ENCODE results near the gene CARD9. TPM values are rescaled to one million over a fixed set of nuclear protein-coding genes. Genes with fewer than 3 reads are reported as not detected.

Gene CARD9
- total RNA-seq, 1 experiment from 2014 or later, result 1.7 TPM

- BruUV-seq (replicated peaks), result no TSS peak
- no peak for ATAC-seq
- in situ Hi-C loops (cut with HindIII; ENCODE audit: low pct_unique_long_range_greater_than_20kb, low sequenced_read_pairs), result no loop called here
- no peaks in the 10 kb centered on the region; the same call in 1 of the 2 replicates for H3K36me3 ChIP-seq (ENCODE audit: control insufficient read depth, insufficient read depth, low read length)
- no peaks in the 10 kb centered on the region for H3K9me3 ChIP-seq (ENCODE audit: control insufficient read depth, insufficient read depth, low read depth, low read length)
- no peaks in the 10 kb centered on the region for H3K27me3 ChIP-seq (ENCODE audit: control insufficient read depth, insufficient read depth, low read length)
- ChIA-PET POLR2A (no interaction called here), CTCF (no interaction called here)
- intact Hi-C loops (cut with micrococcal nuclease; ENCODE audit: unreplicated experiment), result no loop called here
- H3K4me1 ChIP-seq (ENCODE audit: control insufficient read depth, insufficient read depth, low read length), result peaks cover 10% of the 10 kb centered on the region
- DNase-seq (ENCODE audit: low read depth, low spot score), result no peak
- H3K27ac ChIP-seq (ENCODE audit: low read length), result no peak overlapping the region
- H3K4me3 ChIP-seq (ENCODE audit: low read depth in 2 of 2, low read length in 2 of 2), result no peak overlapping the region
- TF ChIP-seq TCF7L2 (IDR thresholded peaks at IDR 0.05; ENCODE audit: low read depth, low read length) (no peak), POLR2AphosphoS5 (IDR thresholded peaks at IDR 0.05; ENCODE audit: low read depth, low read length) (no peak), SIN3A (IDR thresholded peaks at IDR 0.05; ENCODE audit: borderline replicate concordance, insufficient read depth, low read depth, low read length) (no peak)
- TF ChIP-seq, protein P1, sequence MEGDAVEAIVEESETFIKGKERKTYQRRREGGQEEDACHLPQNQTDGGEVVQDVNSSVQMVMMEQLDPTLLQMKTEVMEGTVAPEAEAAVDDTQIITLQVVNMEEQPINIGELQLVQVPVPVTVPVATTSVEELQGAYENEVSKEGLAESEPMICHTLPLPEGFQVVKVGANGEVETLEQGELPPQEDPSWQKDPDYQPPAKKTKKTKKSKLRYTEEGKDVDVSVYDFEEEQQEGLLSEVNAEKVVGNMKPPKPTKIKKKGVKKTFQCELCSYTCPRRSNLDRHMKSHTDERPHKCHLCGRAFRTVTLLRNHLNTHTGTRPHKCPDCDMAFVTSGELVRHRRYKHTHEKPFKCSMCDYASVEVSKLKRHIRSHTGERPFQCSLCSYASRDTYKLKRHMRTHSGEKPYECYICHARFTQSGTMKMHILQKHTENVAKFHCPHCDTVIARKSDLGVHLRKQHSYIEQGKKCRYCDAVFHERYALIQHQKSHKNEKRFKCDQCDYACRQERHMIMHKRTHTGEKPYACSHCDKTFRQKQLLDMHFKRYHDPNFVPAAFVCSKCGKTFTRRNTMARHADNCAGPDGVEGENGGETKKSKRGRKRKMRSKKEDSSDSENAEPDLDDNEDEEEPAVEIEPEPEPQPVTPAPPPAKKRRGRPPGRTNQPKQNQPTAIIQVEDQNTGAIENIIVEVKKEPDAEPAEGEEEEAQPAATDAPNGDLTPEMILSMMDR (IDR thresholded peaks at IDR 0.05), result no peak
- TF ChIP-seq, protein P2, sequence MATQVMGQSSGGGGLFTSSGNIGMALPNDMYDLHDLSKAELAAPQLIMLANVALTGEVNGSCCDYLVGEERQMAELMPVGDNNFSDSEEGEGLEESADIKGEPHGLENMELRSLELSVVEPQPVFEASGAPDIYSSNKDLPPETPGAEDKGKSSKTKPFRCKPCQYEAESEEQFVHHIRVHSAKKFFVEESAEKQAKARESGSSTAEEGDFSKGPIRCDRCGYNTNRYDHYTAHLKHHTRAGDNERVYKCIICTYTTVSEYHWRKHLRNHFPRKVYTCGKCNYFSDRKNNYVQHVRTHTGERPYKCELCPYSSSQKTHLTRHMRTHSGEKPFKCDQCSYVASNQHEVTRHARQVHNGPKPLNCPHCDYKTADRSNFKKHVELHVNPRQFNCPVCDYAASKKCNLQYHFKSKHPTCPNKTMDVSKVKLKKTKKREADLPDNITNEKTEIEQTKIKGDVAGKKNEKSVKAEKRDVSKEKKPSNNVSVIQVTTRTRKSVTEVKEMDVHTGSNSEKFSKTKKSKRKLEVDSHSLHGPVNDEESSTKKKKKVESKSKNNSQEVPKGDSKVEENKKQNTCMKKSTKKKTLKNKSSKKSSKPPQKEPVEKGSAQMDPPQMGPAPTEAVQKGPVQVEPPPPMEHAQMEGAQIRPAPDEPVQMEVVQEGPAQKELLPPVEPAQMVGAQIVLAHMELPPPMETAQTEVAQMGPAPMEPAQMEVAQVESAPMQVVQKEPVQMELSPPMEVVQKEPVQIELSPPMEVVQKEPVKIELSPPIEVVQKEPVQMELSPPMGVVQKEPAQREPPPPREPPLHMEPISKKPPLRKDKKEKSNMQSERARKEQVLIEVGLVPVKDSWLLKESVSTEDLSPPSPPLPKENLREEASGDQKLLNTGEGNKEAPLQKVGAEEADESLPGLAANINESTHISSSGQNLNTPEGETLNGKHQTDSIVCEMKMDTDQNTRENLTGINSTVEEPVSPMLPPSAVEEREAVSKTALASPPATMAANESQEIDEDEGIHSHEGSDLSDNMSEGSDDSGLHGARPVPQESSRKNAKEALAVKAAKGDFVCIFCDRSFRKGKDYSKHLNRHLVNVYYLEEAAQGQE (IDR thresholded peaks at IDR 0.05; ENCODE audit: insufficient read depth in 1 of 2, low read depth in 2 of 2, low read length in 1 of 2), result no peak
These were observed 13.4 kb downstream of the CARD9 start for GRCh38 chr9:136359774-136360718.

DNA sequence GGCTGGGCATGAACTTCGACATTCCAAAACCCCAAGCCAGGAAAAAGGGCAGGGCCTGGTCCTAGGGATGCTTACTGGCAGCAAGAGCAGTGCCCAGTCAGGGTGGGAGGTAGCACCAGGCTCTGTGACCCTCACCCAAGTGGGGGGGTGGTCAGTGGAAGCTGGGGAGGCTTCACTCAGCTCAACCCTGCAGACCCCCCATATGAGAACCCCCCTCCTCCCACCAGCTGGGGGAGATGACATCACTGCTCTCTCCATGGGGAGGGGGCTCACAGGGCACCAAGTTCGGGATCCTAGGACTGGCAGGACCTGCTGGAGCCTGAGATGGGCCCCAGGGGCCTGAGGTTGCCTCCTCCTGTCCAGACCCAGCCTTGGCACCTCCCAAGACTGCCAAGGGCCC is 14.6 kb downstream of the CARD9 start:
- no TSS peak for BruUV-seq (replicated peaks)
- ATAC-seq (no peak), DNase-seq (ENCODE audit: low read depth, low spot score) (no peak)
- in situ Hi-C loops (cut with HindIII; ENCODE audit: low pct_unique_long_range_greater_than_20kb, low sequenced_read_pairs), result no loop called here
- Histone ChIP-seq H3K27ac (ENCODE audit: low read length) (no peak overlapping the region), H3K4me1 (ENCODE audit: control insufficient read depth, insufficient read depth, low read length) (peaks cover 16% of the 10 kb centered on the region), H3K36me3 (ENCODE audit: control insufficient read depth, insufficient read depth, low read length) (no peaks in the 10 kb centered on the region; the same call in 1 of the 2 replicates), H3K9me3 (ENCODE audit: control insufficient read depth, insufficient read depth, low read depth, low read length) (no peaks in the 10 kb centered on the region), H3K27me3 (ENCODE audit: control insufficient read depth, insufficient read depth, low read length) (no peaks in the 10 kb centered on the region), H3K4me3 (ENCODE audit: low read depth in 2 of 2, low read length in 2 of 2) (no peak overlapping the region)
- TF ChIP-seq, protein P1 (IDR thresholded peaks at IDR 0.05), result no peak
- TF ChIP-seq POLR2AphosphoS5 (IDR thresholded peaks at IDR 0.05; ENCODE audit: low read depth, low read length) (no peak), SIN3A (IDR thresholded peaks at IDR 0.05; ENCODE audit: borderline replicate concordance, insufficient read depth, low read depth, low read length) (no peak), TCF7L2 (IDR thresholded peaks at IDR 0.05; ENCODE audit: low read depth, low read length) (no peak)
- TF ChIP-seq, protein P2 (IDR thresholded peaks at IDR 0.05; ENCODE audit: insufficient read depth in 1 of 2, low read depth in 2 of 2, low read length in 1 of 2), result no peak
- POLR2A ChIA-PET, result no interaction called here
- CTCF ChIA-PET, result no interaction called here
- intact Hi-C loops (cut with micrococcal nuclease; ENCODE audit: unreplicated experiment), result no loop called here
